HepG2 (cell line): Measurements from ENCODE around the gene AHSA1. TPM values are rescaled to one million over a fixed set of nuclear protein-coding genes. Genes with fewer than 3 reads are reported as not detected.

Experiments
- CREB3 ChIP-seq: sonication (generic); formaldehyde crosslinking; IDR thresholded peaks from 2 replicates; pipeline ENCODE4 v1.5.0; 2020; ENCODE audit warnings: missing genetic modification reagents
- DNMT1 ChIP-seq: sonication (generic); formaldehyde crosslinking; IDR thresholded peaks from 2 replicates; pipeline ENCODE4 v1.5.1; 2020; ENCODE audit warnings: mild to moderate bottlenecking, missing genetic modification reagents
- FOXK2 ChIP-seq: fragments of 450-650 bp; IDR thresholded peaks from 2 replicates; pipeline ENCODE4 v1.6.1; 2016
- KLF16 ChIP-seq, 2 experiments: sonication (generic) in 1 of 2; formaldehyde crosslinking in 1 of 2; IDR thresholded peaks; 2 replicates each; pipeline versions ENCODE4 v1.6.1 to v1.8.0; 2016 to 2023; ENCODE audit warnings: missing genetic modification reagents in 2 of 2, missing compliant biosample characterization in 1 of 2
- KLF6 ChIP-seq: IDR thresholded peaks from 2 replicates; pipeline ENCODE4 v1.8.0; 2016; ENCODE audit warnings: missing biosample characterization, missing genetic modification reagents
- MBD4 ChIP-seq: IDR thresholded peaks from 2 replicates; pipeline ENCODE4 v1.6.1; 2012; ENCODE audit warnings: low read length, inconsistent platforms, borderline replicate concordance
- PLSCR1 ChIP-seq: sonication (generic); formaldehyde crosslinking; IDR thresholded peaks from 2 replicates; pipeline ENCODE4 v1.5.0; 2020; ENCODE audit warnings: missing genetic modification reagents, mild to moderate bottlenecking, borderline replicate concordance
- RARG ChIP-seq: sonication (generic); formaldehyde crosslinking; IDR thresholded peaks from 2 replicates; pipeline ENCODE4 v1.4.0; 2020; ENCODE audit warnings: low read depth, mild to moderate bottlenecking, missing genetic modification reagents
- RCOR2 ChIP-seq: IDR thresholded peaks from 2 replicates; pipeline ENCODE4 v1.6.1; 2016; ENCODE audit warnings: missing biosample characterization, missing genetic modification reagents
- RFX1 ChIP-seq: fragments of 450-650 bp; IDR thresholded peaks from 2 replicates; pipeline ENCODE4 v1.6.1; 2017
- RXRB ChIP-seq: IDR thresholded peaks from 2 replicates; pipeline ENCODE4 v1.6.1; 2016; ENCODE audit warnings: borderline replicate concordance, missing genetic modification reagents, missing compliant biosample characterization
- TBX2 ChIP-seq: sonication (generic); formaldehyde crosslinking; IDR thresholded peaks from 2 replicates; pipeline ENCODE4 v1.5.0; 2020; ENCODE audit warnings: missing genetic modification reagents, mild to moderate bottlenecking, borderline replicate concordance
- TFAP4 ChIP-seq: sonication (generic); IDR thresholded peaks from 2 replicates; pipeline ENCODE4 v1.6.1; 2016; ENCODE audit warnings: low read depth, borderline replicate concordance
- ZNF24 ChIP-seq: fragments of 450-650 bp; IDR thresholded peaks from 2 replicates; pipeline ENCODE4 v1.6.1; 2017; ENCODE audit warnings: antibody characterized with exemption, mild to moderate bottlenecking
- ZNF296 ChIP-seq: sonication (generic); formaldehyde crosslinking; conservative IDR thresholded peaks from 2 replicates; pipeline ENCODE4 v1.5.0; 2020; ENCODE audit warnings: mild to moderate bottlenecking, missing genetic modification reagents
- ZNF367 ChIP-seq: sonication (generic); formaldehyde crosslinking; IDR thresholded peaks from 2 replicates; pipeline ENCODE4 v1.4.0; 2020; ENCODE audit warnings: missing genetic modification reagents, borderline replicate concordance
- ZNF558 ChIP-seq: sonication (generic); formaldehyde crosslinking; IDR thresholded peaks from 2 replicates; pipeline ENCODE4 v1.9.0; 2022; ENCODE audit warnings: mild to moderate bottlenecking, missing genetic modification reagents, borderline replicate concordance
- ZNF607 ChIP-seq: sonication (generic); formaldehyde crosslinking; IDR thresholded peaks from 2 replicates; pipeline ENCODE4 v1.5.1; 2020; ENCODE audit warnings: missing genetic modification reagents, mild to moderate bottlenecking, borderline replicate concordance
- ZNF639 ChIP-seq: conservative IDR thresholded peaks from 2 replicates; pipeline ENCODE4 v1.6.1; 2018; ENCODE audit warnings: missing genetic modification reagents
- ZNF652 ChIP-seq: IDR thresholded peaks from 2 replicates; pipeline ENCODE4 v1.6.1; 2016; ENCODE audit warnings: low read depth, borderline replicate concordance
- ZNF713 ChIP-seq: sonication (generic); formaldehyde crosslinking; IDR thresholded peaks from 2 replicates; pipeline ENCODE4 v1.4.0; 2020; ENCODE audit warnings: mild to moderate bottlenecking, missing genetic modification reagents
- polyA plus RNA-seq, 8 experiments: library from polyadenylated mRNA; depleted of rRNA in 3 of 8; stranded (reverse) in 7 of 8; unstranded in 1 of 8; fragments of >200 nt; fragmentation: Illumina TruSeq in 4 of 8; extraction: Trizol in 4 of 8; gene quantifications; 2 replicates each; pipeline versions ENCODE4 v1.2.1 to v1.2.3, GENCODE V29; 2011 to 2016; ENCODE audit warnings: low read depth in 4 of 8, missing spikeins in 1 of 8, mixed read lengths in 1 of 8; ENCODE audit not compliant: insufficient read depth in 1 of 8
- total RNA-seq, 5 experiments: library from RNA; depleted of rRNA; stranded (reverse); fragments of >200 nt; fragmentation: Illumina TruSeq; extraction: Trizol; gene quantifications; 2 replicates each; pipeline ENCODE4 v1.2.3, GENCODE V29; 2016; ENCODE audit warnings: low read depth in 1 of 5
- TF ChIP-seq, protein P1 (sequence below): sonication (generic); formaldehyde crosslinking; IDR thresholded peaks from 2 replicates; pipeline ENCODE4 v1.9.0; 2022; ENCODE audit warnings: missing genetic modification reagents, mild to moderate bottlenecking, borderline replicate concordance
- TF ChIP-seq, protein P2 (sequence below): IDR thresholded peaks from 2 replicates; pipeline ENCODE4 v1.6.1; 2016; ENCODE audit warnings: missing compliant biosample characterization, missing genetic modification reagents, borderline replicate concordance

AHSA1 gene
- total and polyA plus RNA-seq, 2 of the 13 experiments (the other 11 are each of a cell fraction or from before 2014, with no cell fraction given), result 113 to 241 TPM

DNA sequence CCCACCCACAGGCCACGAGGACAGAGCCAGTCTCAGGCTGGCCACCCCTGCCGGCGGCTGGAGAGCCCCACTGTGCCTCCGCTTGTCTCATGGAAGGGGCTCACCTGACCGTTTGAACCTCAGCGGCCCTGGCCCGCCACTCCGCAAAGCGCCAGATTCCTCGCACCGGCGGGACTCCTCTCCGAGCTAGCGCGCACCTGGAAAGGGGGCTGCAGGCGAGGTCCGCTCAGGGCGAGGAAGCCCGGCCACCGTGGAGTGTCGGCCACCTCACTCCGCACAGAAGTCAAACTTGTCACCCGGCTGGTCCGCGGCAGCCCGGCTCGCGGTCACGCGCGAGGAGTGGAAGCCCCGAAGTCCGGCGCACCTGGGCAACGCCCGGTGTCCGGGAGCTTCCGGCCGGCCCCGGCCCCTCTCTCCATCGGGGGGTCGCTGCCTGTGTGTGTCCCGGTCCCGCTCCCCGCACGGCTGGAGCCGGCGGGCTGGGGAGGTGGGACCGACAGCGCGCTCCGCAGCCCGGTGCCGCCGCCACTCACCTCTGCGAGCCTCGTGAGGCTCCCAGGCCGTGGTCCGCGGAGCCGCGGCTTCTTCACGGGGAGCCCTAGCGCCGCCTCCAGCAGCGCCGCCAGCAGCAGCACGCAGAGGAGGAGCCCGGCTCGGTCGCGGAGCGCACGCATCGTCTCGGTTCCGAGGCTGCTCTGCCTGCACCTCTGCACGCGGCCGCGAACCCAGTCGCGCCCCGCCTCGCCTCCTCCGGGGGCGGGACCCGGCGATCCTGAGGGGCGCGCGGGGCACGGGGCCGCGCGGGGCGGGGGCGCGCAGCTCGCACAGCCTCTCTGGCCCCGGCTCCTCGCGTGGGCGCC lies 40.5 kb downstream of the AHSA1 start, which contains the start of gene ISM2 (continued):
- TF ChIP-seq ZNF639 (CRISPR knock-in tag) (no peak), ZNF367 (no peak; the same call in 1 of the 2 replicates), MBD4 (no peak), ZNF24 (no peak), ZNF558 (CRISPR knock-in tag) (peak; percentile 95; the same call in 1 of the 2 replicates), TBX2 (CRISPR knock-in tag) (peak; percentile 68; the same call in 1 of the 2 replicates), ZNF713 (CRISPR knock-in tag) (no peak), RXRB (CRISPR knock-in tag) (no peak; the same call in 1 of the 2 replicates), CREB3 (CRISPR knock-in tag) (no peak; the same call in 1 of the 2 replicates), TFAP4 (no peak), ZNF607 (CRISPR knock-in tag) (peak; percentile 66), ZNF652 (CRISPR knock-in tag) (no peak), RCOR2 (CRISPR knock-in tag) (no peak), RARG (no peak), FOXK2 (no peak), DNMT1 (CRISPR knock-in tag) (no peak), RFX1 (no peak), ZNF296 (no peak), PLSCR1 (no peak; the same call in 1 of the 2 replicates), KLF6 (0 out of 2 replicates have a peak, but pooled peaks have one; percentile 87), KLF16 (CRISPR knock-in tag; IDR thresholded peaks at IDR 0.05) (0 out of 4 replicates have a peak, but pooled peaks of 1 of the 2 experiments have one; percentile 25)
- TF ChIP-seq, protein P1, sequence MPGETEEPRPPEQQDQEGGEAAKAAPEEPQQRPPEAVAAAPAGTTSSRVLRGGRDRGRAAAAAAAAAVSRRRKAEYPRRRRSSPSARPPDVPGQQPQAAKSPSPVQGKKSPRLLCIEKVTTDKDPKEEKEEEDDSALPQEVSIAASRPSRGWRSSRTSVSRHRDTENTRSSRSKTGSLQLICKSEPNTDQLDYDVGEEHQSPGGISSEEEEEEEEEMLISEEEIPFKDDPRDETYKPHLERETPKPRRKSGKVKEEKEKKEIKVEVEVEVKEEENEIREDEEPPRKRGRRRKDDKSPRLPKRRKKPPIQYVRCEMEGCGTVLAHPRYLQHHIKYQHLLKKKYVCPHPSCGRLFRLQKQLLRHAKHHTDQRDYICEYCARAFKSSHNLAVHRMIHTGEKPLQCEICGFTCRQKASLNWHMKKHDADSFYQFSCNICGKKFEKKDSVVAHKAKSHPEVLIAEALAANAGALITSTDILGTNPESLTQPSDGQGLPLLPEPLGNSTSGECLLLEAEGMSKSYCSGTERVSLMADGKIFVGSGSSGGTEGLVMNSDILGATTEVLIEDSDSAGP (CRISPR knock-in tag), result no peak; the same call in 1 of the 2 replicates
- TF ChIP-seq, protein P2, sequence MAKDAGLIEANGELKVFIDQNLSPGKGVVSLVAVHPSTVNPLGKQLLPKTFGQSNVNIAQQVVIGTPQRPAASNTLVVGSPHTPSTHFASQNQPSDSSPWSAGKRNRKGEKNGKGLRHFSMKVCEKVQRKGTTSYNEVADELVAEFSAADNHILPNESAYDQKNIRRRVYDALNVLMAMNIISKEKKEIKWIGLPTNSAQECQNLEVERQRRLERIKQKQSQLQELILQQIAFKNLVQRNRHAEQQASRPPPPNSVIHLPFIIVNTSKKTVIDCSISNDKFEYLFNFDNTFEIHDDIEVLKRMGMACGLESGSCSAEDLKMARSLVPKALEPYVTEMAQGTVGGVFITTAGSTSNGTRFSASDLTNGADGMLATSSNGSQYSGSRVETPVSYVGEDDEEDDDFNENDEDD, result peak; percentile 68
